ENCODE data around the gene LPCAT1.

DNA sequence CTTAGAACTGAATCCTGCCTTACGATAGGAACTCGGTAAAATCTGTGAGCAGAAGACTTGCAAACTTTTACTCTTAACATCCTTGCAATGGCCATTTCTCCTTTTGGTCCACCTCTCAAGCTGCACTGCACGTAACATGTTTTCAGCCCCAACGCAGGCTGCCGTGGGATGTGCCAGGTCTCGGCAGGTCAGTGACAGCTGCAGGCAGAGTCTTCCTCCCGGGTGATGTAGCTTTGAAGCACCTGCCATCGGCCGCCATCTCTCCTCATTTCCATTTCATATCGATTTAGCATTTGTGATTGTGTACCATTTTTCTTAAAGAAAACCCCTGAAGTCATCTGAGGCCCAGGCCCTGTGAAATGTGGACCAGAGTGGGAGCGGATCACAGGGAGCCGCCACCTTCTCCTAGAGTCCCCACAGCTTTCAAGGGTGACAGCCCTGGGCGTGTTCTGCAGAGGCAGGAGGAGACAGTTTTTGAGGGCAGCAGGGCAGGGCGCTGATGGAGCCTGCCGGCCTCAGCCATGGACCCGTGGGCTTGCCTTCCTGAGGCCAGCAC is 25.8 kb upstream of the LPCAT1 start:
- TF ChIP-seq HDAC6 (IDR thresholded peaks at IDR 0.05; ENCODE audit: low read depth, low read length) (no peak), POLR2A (IDR thresholded peaks at IDR 0.05; ENCODE audit: insufficient read depth in 1 of 2, low read depth in 2 of 2, low read length in 2 of 2) (no peak), ZNF746 (CRISPR knock-in tag; IDR thresholded peaks at IDR 0.05) (no peak), ELF4 (CRISPR knock-in tag; IDR thresholded peaks at IDR 0.05; ENCODE audit: borderline replicate concordance) (no peak), EP300 (IDR thresholded peaks at IDR 0.05; ENCODE audit: low read depth in 2 of 2, low read length in 2 of 2) (no peak), EP300 (CRISPR knock-in tag; IDR thresholded peaks at IDR 0.05; ENCODE audit: borderline replicate concordance) (no peak), EED (CRISPR knock-in tag; IDR thresholded peaks at IDR 0.05) (no peak), CTCF (CRISPR knock-in tag; IDR thresholded peaks at IDR 0.05) (no peak)
- TF ChIP-seq, protein P1, sequence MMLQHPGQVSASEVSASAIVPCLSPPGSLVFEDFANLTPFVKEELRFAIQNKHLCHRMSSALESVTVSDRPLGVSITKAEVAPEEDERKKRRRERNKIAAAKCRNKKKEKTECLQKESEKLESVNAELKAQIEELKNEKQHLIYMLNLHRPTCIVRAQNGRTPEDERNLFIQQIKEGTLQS (CRISPR knock-in tag; IDR thresholded peaks at IDR 0.05) = no peak

Data from HepG2 (cell line).